Activated naive CD4-positive, alpha-beta T cell treated with anti-CD3 and anti-CD28 coated beads, Interleukin-2, amount 50 U/mL, for 24 hours (primary cell): ENCODE results near the gene KHDRBS2.

ENCODE experiments used
- H3K27ac Mint-ChIP-seq: one replicate; pipeline ENCODE4 v1.8.0; 2021; ENCODE audit warnings: mild to moderate bottlenecking, mixed read lengths
- H3K27me3 Mint-ChIP-seq: one replicate; pipeline ENCODE4 v1.8.0; 2021; ENCODE audit warnings: mixed read lengths
- H3K36me3 Mint-ChIP-seq: one replicate; pipeline ENCODE4 v1.8.0; 2021; ENCODE audit warnings: mixed read lengths
- H3K4me1 Mint-ChIP-seq: one replicate; pipeline ENCODE4 v1.8.0; 2021; ENCODE audit warnings: mixed read lengths
- H3K4me3 Mint-ChIP-seq: one replicate; pipeline ENCODE4 v1.8.0; 2021; ENCODE audit warnings: mild to moderate bottlenecking, mixed read lengths
- H3K9me3 Mint-ChIP-seq: one replicate; pipeline ENCODE4 v1.8.0; 2021; ENCODE audit warnings: mixed read lengths

KHDRBS2 gene

DNA sequence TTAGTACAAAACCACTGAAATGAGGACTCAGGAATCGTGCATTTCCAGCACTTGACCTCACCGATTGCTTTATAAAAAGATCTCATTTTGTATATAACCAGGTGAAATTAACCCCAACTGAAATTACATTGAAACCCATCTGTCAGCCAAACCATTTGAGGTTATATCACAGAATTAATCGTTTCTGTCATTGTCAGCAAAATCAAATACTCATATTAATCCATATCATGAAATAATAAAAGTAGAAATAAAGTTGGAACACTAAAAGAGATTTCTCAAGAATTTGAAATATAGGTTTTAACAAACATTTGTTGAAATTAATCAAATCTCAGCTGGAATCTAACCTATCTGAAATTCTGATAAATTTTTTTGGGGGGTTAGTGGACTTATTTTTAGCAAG, 23.7 kb downstream of the KHDRBS2 start:
- Mint-ChIP-seq H3K4me1 (no peaks in the 10 kb centered on the region), H3K27me3 (no peaks in the 10 kb centered on the region), H3K4me3 (no peak overlapping the region), H3K27ac (no peak overlapping the region), H3K9me3 (peaks cover 7% of the 10 kb centered on the region), H3K36me3 (no peaks in the 10 kb centered on the region)

GRCh38 chr6:62246087-62246486, 39.9 kb downstream of the KHDRBS2 start:
- H3K27ac Mint-ChIP-seq, result no peak overlapping the region

DNA sequence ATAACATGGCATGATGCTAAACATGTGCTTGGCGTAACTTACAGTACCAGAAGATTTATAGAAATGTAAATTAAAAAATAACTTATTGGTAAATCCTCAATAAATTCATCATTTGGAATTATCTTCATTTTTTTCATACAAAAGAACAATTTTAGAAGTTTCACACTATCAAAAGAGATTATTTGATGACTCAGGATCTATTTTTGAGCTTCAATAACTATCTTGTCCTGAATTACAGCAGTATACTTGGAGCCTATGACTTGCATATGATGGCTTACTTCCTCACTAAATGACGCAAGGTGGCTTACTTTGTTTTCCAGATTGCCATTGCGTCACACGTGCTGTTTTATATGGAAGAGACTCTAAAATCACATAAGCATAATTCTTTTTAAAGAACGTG, 49.2 kb downstream of the KHDRBS2 start:
- no peaks in the 10 kb centered on the region for H3K36me3 Mint-ChIP-seq
- no peaks in the 10 kb centered on the region for H3K27me3 Mint-ChIP-seq
- H3K4me3 Mint-ChIP-seq, result no peak overlapping the region
- no peaks in the 10 kb centered on the region for H3K4me1 Mint-ChIP-seq
- H3K27ac Mint-ChIP-seq, result no peak overlapping the region
- peaks cover 4% of the 10 kb centered on the region for H3K9me3 Mint-ChIP-seq

More at GRCh38 chr6:62246087-62246486, 39.9 kb downstream of the KHDRBS2 start:
- H3K36me3 Mint-ChIP-seq, result no peaks in the 10 kb centered on the region
- H3K9me3 Mint-ChIP-seq, result peaks cover 4% of the 10 kb centered on the region
- H3K4me3 Mint-ChIP-seq, result no peak overlapping the region
- no peaks in the 10 kb centered on the region for H3K4me1 Mint-ChIP-seq
- H3K27me3 Mint-ChIP-seq, result no peaks in the 10 kb centered on the region

DNA sequence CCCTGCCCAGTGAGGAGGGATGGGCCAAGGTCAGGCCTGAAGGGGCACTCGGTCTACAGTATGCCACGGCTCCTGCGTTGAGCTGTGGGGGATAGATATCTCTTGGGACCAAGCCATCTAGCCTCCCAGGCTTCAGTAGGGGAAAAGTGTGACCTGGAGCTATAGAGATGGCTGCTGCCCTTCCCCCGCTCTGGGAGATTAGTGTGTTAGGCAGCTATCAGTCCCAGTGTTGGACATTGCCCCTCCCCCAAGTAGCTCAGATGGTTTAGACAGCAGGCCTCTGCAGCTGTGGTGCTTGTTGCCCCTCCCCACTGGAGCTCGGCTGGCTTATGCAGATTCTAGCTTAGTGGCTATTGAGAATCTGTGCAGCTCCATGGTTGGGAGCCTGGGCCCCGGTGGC, 56.8 kb downstream of the KHDRBS2 start:
- Mint-ChIP-seq H3K9me3 (peaks cover 4% of the 10 kb centered on the region), H3K4me1 (no peaks in the 10 kb centered on the region), H3K27ac (no peak overlapping the region), H3K36me3 (no peaks in the 10 kb centered on the region), H3K4me3 (no peak overlapping the region), H3K27me3 (no peaks in the 10 kb centered on the region)

GRCh38 chr6:62217866-62218265, 68.2 kb downstream of the KHDRBS2 start:
- Mint-ChIP-seq H3K4me1 (no peaks in the 10 kb centered on the region), H3K9me3 (peaks cover 3% of the 10 kb centered on the region), H3K4me3 (no peak overlapping the region), H3K27ac (no peak overlapping the region), H3K27me3 (no peaks in the 10 kb centered on the region), H3K36me3 (no peaks in the 10 kb centered on the region)

GRCh38 chr6:62202078-62202477, 83.9 kb downstream of the KHDRBS2 start:
- no peaks in the 10 kb centered on the region for H3K4me1 Mint-ChIP-seq
- no peak overlapping the region for H3K4me3 Mint-ChIP-seq
- H3K27me3 Mint-ChIP-seq, result no peaks in the 10 kb centered on the region
- no peak overlapping the region for H3K27ac Mint-ChIP-seq
- H3K9me3 Mint-ChIP-seq, result peaks cover 7% of the 10 kb centered on the region
- no peaks in the 10 kb centered on the region for H3K36me3 Mint-ChIP-seq

GRCh38 chr6:62192593-62192992, 93.4 kb downstream of the KHDRBS2 start:
- no peak overlapping the region for H3K4me3 Mint-ChIP-seq
- H3K27me3 Mint-ChIP-seq, result no peaks in the 10 kb centered on the region
- H3K9me3 Mint-ChIP-seq, result peaks cover 11% of the 10 kb centered on the region
- H3K4me1 Mint-ChIP-seq, result no peaks in the 10 kb centered on the region
- no peak overlapping the region for H3K27ac Mint-ChIP-seq
- H3K36me3 Mint-ChIP-seq, result no peaks in the 10 kb centered on the region

- peaks cover 15% of the 10 kb centered on the region for H3K9me3 Mint-ChIP-seq
- H3K27me3 Mint-ChIP-seq, result no peaks in the 10 kb centered on the region
- no peaks in the 10 kb centered on the region for H3K36me3 Mint-ChIP-seq
- H3K4me3 Mint-ChIP-seq, result no peak overlapping the region
- no peak overlapping the region for H3K27ac Mint-ChIP-seq
- H3K4me1 Mint-ChIP-seq, result no peaks in the 10 kb centered on the region
These were observed 110.8 kb downstream of the KHDRBS2 start for GRCh38 chr6:62175195-62175594.

- no peak overlapping the region for H3K4me3 Mint-ChIP-seq
- H3K4me1 Mint-ChIP-seq, result no peaks in the 10 kb centered on the region
- H3K27ac Mint-ChIP-seq, result no peak overlapping the region
- H3K27me3 Mint-ChIP-seq, result no peaks in the 10 kb centered on the region
- H3K9me3 Mint-ChIP-seq, result peaks cover 10% of the 10 kb centered on the region
- H3K36me3 Mint-ChIP-seq, result no peaks in the 10 kb centered on the region
These were observed 111.5 kb downstream of the KHDRBS2 start for GRCh38 chr6:62174548-62174947.

- Mint-ChIP-seq H3K27me3 (no peaks in the 10 kb centered on the region), H3K36me3 (no peaks in the 10 kb centered on the region), H3K9me3 (peaks cover 17% of the 10 kb centered on the region), H3K27ac (no peak overlapping the region), H3K4me1 (no peaks in the 10 kb centered on the region), H3K4me3 (no peak overlapping the region)
These were observed 118.3 kb downstream of the KHDRBS2 start for GRCh38 chr6:62167736-62168135.

- Mint-ChIP-seq H3K36me3 (no peaks in the 10 kb centered on the region), H3K27ac (no peak overlapping the region), H3K4me1 (no peaks in the 10 kb centered on the region), H3K9me3 (peaks cover 10% of the 10 kb centered on the region), H3K4me3 (no peak overlapping the region), H3K27me3 (no peaks in the 10 kb centered on the region)
These were observed 123.2 kb downstream of the KHDRBS2 start for GRCh38 chr6:62162858-62163257.

DNA sequence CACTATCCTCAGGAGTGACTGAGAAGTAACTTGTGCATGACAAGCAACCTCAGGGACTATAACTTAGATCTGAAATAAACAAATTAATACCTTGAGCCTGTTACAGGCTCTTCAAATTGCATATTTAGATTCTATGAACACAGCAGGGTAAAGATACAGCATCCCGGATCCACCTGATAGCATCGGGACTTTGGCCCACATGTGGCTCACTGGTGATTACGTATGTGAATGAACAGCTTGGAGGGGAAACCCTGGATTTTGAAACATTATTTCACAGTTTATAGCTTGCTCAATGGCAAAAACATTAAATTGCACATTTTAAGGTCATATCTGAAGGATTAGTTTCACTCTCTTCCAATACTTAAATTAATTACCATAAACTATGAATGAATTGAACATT, 133.2 kb downstream of the KHDRBS2 start:
- Mint-ChIP-seq H3K27ac (no peak overlapping the region), H3K4me3 (no peak overlapping the region), H3K9me3 (peaks cover 5% of the 10 kb centered on the region), H3K36me3 (no peaks in the 10 kb centered on the region), H3K27me3 (no peaks in the 10 kb centered on the region), H3K4me1 (no peaks in the 10 kb centered on the region)

DNA sequence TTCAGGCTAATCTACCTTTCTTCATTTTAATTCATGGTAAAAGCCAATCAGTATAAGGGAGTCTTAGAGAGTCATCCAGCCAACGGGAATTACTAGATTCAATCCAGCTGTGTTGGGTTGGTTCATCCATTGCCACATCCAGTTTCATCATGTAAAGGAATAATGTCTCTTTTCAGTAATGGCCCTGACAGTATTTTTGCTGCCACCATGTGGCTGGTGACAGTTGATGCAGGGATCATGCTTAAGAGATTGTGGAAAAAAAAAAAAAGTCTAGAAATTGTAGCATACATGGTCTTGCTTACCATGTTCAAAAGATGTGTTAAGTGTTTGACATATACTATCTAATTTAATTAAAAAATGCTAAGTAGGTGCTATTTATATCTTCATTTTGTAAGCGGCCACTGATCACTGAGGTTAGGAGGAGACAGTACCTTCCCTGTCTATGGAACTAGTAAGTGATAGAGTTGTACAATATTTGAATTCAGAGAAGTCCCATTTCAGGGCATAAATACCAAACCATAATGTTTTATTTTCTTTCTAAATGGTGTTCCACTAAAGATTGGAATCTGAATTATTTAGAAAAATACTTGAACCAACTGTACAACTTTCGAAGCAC, 135.9 kb downstream of the KHDRBS2 start:
- Mint-ChIP-seq H3K9me3 (peaks cover 5% of the 10 kb centered on the region), H3K4me3 (no peak overlapping the region), H3K4me1 (no peaks in the 10 kb centered on the region), H3K27me3 (no peaks in the 10 kb centered on the region), H3K27ac (no peak overlapping the region), H3K36me3 (no peaks in the 10 kb centered on the region)

GRCh38 chr6:62146954-62147853, 138.8 kb downstream of the KHDRBS2 start:
- Mint-ChIP-seq H3K27ac (no peak overlapping the region), H3K4me1 (no peaks in the 10 kb centered on the region), H3K9me3 (no peaks in the 10 kb centered on the region), H3K4me3 (no peak overlapping the region), H3K36me3 (no peaks in the 10 kb centered on the region), H3K27me3 (no peaks in the 10 kb centered on the region)

DNA sequence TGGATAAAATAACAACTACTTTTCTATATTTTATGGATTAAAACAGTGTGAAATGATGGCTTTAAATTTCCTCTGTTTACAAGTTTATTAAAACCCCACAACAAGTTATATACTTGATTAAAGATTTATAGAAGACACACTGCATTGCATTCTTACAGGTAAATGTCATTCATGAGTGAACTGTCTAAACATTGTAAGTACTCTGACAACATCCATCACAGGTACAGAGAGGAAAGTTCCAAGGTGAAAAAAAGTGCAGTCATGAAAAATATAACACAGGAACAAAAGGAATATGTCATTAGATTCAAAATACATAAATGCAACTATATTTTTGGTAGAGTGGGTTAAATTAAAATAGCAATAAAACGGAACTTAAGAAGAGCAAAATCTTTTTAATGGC, 156.9 kb downstream of the KHDRBS2 start:
- no peaks in the 10 kb centered on the region for H3K36me3 Mint-ChIP-seq
- H3K4me3 Mint-ChIP-seq, result no peak overlapping the region
- H3K9me3 Mint-ChIP-seq, result no peaks in the 10 kb centered on the region
- H3K27me3 Mint-ChIP-seq, result no peaks in the 10 kb centered on the region
- no peaks in the 10 kb centered on the region for H3K4me1 Mint-ChIP-seq
- no peak overlapping the region for H3K27ac Mint-ChIP-seq

DNA sequence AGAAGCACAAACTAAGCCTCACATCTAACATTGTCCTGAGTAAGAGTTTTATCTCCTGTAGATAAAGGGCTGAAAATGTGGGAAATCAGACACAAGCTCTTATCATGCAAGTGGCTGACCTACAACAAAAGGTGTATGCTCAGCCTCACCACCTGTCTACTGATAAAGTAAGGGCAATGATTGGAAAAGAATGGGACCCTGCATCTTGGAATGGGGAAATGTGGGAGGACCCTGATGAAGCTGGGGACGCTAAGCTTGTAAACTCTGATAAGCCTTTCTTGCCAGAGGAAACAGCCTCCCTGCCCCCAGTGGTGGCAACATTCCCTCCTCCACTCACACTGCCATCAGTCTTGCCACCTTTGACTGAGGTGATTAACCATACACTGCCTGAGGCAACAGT, 166.6 kb downstream of the KHDRBS2 start:
- H3K4me3 Mint-ChIP-seq, result no peak overlapping the region
- H3K27me3 Mint-ChIP-seq, result no peaks in the 10 kb centered on the region
- H3K27ac Mint-ChIP-seq, result no peak overlapping the region
- no peaks in the 10 kb centered on the region for H3K36me3 Mint-ChIP-seq
- peaks cover 21% of the 10 kb centered on the region for H3K9me3 Mint-ChIP-seq
- no peaks in the 10 kb centered on the region for H3K4me1 Mint-ChIP-seq
